ENCODE results near the gene POU3F3.

The POU3F3 gene

GRCh38 chr2:104858006-104858978, 4.4 kb downstream of the POU3F3 start:
- DNase-seq (ENCODE audit: low read depth), result no peak
- no peak overlapping the region for H3K4me3 ChIP-seq (ENCODE audit: low read length)
- no peak for TF ChIP-seq CTCF (conservative IDR thresholded peaks at IDR 0.05; ENCODE audit: low read depth, low read length)

- no peak for DNase-seq (ENCODE audit: low read depth)
- H3K4me3 ChIP-seq (ENCODE audit: low read length), result no peak overlapping the region
- TF ChIP-seq CTCF (conservative IDR thresholded peaks at IDR 0.05; ENCODE audit: low read depth, low read length), result no peak
Measured at GRCh38 chr2:104859291-104859765, 5.4 kb downstream of the POU3F3 start.

- TF ChIP-seq CTCF (conservative IDR thresholded peaks at IDR 0.05; ENCODE audit: low read depth, low read length), result no peak
- DNase-seq (ENCODE audit: low read depth), result no peak
- no peak overlapping the region for H3K4me3 ChIP-seq (ENCODE audit: low read length)
Measured at GRCh38 chr2:104859766-104860450, 6.0 kb downstream of the POU3F3 start.

GRCh38 chr2:104860451-104860790, 6.5 kb downstream of the POU3F3 start:
- TF ChIP-seq CTCF (conservative IDR thresholded peaks at IDR 0.05; ENCODE audit: low read depth, low read length), result no peak
- DNase-seq (ENCODE audit: low read depth), result no peak
- H3K4me3 ChIP-seq (ENCODE audit: low read length), result no peak overlapping the region

GRCh38 chr2:104861351-104862057, 7.6 kb downstream of the POU3F3 start:
- no peak overlapping the region for H3K4me3 ChIP-seq (ENCODE audit: low read length)
- DNase-seq (ENCODE audit: low read depth), result no peak
- TF ChIP-seq CTCF (conservative IDR thresholded peaks at IDR 0.05; ENCODE audit: low read depth, low read length), result no peak

GRCh38 chr2:104862058-104862941, 8.4 kb downstream of the POU3F3 start:
- DNase-seq (ENCODE audit: low read depth), result no peak
- no peak for TF ChIP-seq CTCF (conservative IDR thresholded peaks at IDR 0.05; ENCODE audit: low read depth, low read length)
- no peak overlapping the region for H3K4me3 ChIP-seq (ENCODE audit: low read length)

All from retinal pigment epithelial cell (primary cell).